ENCODE measurements around the gene RET. TPM values are rescaled to one million over a fixed set of nuclear protein-coding genes. Genes with fewer than 3 reads are reported as not detected.

The RET gene
- total RNA-seq, 1 experiment from 2014 or later, result 21.4 TPM

GRCh38 chr10:43162604-43163003, 85.7 kb downstream of the RET start:
- ChIA-PET CTCF (interaction anchor here (1.4 kb wide), 1 partner anchor 40 kb away, joined by 6 read pairs; no protein-coding TSS in a partner anchor), POLR2A (no interaction called here)
- DNase-seq (ENCODE audit: low spot score), result no peak
- H3K4me1 Mint-ChIP-seq, result no peaks in the 10 kb centered on the region
- no peak overlapping the region for H3K27ac Mint-ChIP-seq
- no peaks in the 10 kb centered on the region for H3K9me3 Mint-ChIP-seq
- H3K27me3 Mint-ChIP-seq (ENCODE audit: low read depth), result no peaks in the 10 kb centered on the region
- TF ChIP-seq HMGA2 (CRISPR knock-in tag; IDR thresholded peaks at IDR 0.05) (no peak), FOXK1 (CRISPR knock-in tag; IDR thresholded peaks at IDR 0.05) (no peak), ZNF263 (CRISPR knock-in tag; IDR thresholded peaks at IDR 0.05; ENCODE audit: low read depth) (no peak), E2F4 (CRISPR knock-in tag; IDR thresholded peaks at IDR 0.05; ENCODE audit: borderline replicate concordance, low read depth) (no peak), PRRX2 (CRISPR knock-in tag; IDR thresholded peaks at IDR 0.05) (no peak), ZNF532 (CRISPR knock-in tag; IDR thresholded peaks at IDR 0.05; ENCODE audit: borderline replicate concordance) (no peak), GRHL2 (CRISPR knock-in tag; IDR thresholded peaks at IDR 0.05; ENCODE audit: insufficient replicate concordance, severe bottlenecking) (no peak), MYBL2 (CRISPR knock-in tag; IDR thresholded peaks at IDR 0.05) (no peak), ZBTB21 (CRISPR knock-in tag; IDR thresholded peaks at IDR 0.05; ENCODE audit: borderline replicate concordance) (no peak), RORB (CRISPR knock-in tag; IDR thresholded peaks at IDR 0.05) (no peak), ZNF317 (CRISPR knock-in tag; IDR thresholded peaks at IDR 0.05; ENCODE audit: borderline replicate concordance, low read depth) (no peak), ZBTB43 (CRISPR knock-in tag; IDR thresholded peaks at IDR 0.05) (no peak), ERG (CRISPR knock-in tag; IDR thresholded peaks at IDR 0.05) (no peak), CREM (CRISPR knock-in tag; IDR thresholded peaks at IDR 0.05) (no peak), CDX4 (CRISPR knock-in tag; IDR thresholded peaks at IDR 0.05; ENCODE audit: borderline replicate concordance) (no peak), NFATC4 (CRISPR knock-in tag; IDR thresholded peaks at IDR 0.05) (no peak), NFYB (CRISPR knock-in tag; conservative IDR thresholded peaks at IDR 0.05; ENCODE audit: low read depth) (no peak), ZNF281 (CRISPR knock-in tag; IDR thresholded peaks at IDR 0.05) (no peak)
- no peak overlapping the region for H3K4me3 Mint-ChIP-seq
- no peaks in the 10 kb centered on the region for H3K36me3 Mint-ChIP-seq
- no peak for ATAC-seq
